Measurements from ENCODE around the gene DNAI2.

- TF ChIP-seq POLR2A (IDR thresholded peaks at IDR 0.05; ENCODE audit: low read depth, low read length) (no peak), POLR2AphosphoS5 (IDR thresholded peaks at IDR 0.05; ENCODE audit: low read depth, low read length) (no peak), TAF1 (IDR thresholded peaks at IDR 0.05; ENCODE audit: borderline replicate concordance, low read depth, low read length) (no peak)
Measured at GRCh38 chr17:74334393-74335039, 60.5 kb downstream of the DNAI2 start.
